Stimulated activated CD8-positive, alpha-beta memory T cell treated with anti-CD3 and anti-CD28 coated beads, Interleukin-7, amount 100 ng/mL, for 48 hours (primary cell): ENCODE data around the gene PTH1R.
A peak's percentile ranks its signal among the peaks of the same experiment; 100 is the strongest.
"Not testable (repeated sequence)": the region's sequence is repeated elsewhere in the genome, so short reads cannot be mapped to it uniquely, and the experiment has no call there.

Experiments used
- DNase-seq, 2 donors: peaks; one replicate each; pipeline ENCODE4 v3.0.0-alpha.2; 2020; ENCODE audit warnings: low read depth in 1 of 2; ENCODE audit errors: extremely low read depth in 1 of 2

The PTH1R gene

DNA sequence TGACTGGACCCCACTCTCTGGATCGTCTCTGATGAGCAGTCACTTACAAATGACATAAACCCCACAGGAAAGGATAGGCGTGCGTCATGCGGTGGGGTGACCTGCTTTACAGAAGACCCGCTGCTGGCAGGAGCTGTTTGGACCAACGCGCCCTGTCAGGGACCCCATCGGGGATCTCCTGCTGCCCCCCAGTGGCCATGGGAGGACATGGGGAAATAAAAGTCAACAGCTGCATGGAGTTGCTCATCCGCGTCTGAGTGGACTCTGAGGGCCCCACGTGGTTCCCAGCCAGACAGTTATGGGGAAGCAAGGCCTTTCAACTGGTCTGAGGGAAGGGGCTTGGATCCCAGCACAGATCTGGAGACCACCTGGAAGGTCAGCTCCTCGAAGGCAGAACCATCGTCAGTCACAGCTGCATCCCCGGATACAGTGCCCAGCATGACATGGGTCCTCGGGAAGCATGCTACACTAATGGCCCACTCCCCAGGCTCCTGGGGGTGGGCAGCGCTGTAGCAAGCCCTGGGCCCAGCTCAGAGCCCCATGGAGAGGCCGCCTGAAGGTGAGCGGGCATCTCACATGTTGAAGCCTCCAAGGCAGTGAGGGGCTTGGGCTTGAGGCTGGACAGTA, 32.1 kb downstream of the PTH1R start:
- DNase-seq: peak; percentile 64 to 77

DNA sequence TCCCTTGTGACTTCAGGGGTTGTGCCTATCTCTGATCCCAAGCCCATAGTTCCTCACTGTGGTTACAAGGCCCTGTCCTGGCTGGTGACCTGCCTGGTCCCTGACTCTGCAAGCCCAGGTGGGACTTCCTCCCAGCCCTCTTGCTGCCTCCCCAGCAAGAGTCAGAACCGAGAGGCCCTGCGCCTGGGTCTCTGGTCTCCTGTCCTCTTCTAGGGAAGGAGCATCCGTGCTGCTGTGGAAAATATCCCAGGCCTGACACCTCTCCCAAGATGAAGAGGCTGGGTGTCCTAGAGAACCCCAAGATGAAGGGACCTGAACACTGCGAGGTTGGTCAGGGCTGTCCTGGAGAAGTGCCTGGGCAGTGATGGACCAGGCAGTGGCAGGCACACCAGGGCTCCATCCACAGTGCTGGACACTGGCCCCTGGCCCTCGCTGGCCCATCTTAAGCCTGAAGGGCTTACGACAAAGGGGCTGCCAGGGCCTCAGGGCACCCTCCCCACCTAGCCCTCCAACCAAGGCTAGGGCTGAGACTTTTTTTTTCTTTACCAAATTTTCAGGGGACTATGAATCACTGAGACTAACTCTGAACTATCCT, 32.7 kb downstream of the PTH1R start:
- no peak for DNase-seq

DNA sequence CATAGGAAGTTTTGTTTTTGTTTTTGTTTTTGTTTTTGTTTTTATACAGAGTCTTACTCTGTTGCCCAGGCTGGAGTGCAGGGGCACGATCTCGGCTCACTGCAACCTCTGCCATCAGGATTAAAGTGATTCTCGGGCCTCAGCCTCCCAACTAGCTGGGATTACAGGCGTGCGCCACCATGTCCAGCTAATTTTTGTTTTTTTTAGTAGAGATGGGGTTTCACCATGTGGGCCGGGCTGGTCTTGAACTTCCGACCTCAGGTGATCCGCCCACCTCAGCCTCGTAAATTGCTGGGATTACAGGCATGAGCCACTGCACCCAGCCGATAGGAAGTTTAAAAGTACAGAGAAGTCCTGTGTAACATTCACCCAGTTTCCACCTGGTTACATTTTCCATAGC, 33.4 kb downstream of the PTH1R start:
- DNase-seq: not testable (repeated sequence)

DNA sequence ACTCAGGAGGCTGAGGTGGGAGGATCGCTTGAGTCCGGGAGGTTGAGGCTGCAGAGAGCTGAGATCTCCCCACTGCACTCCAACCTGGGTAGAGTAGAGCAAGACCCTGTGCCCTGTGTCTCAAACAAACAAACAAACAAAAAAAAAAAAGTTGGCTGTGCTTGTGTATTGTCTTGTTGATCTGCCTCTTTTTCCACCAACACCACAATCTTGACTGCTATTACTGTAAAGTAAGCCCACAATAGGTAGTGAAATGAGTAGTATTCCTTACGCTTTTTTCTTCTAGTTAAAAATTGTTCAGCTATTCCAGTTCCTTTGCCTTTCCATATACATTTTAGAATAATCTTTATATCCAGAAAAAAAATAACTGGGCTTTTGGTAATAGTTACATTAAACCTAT, 35.5 kb downstream of the PTH1R start:
- no peak for DNase-seq

DNA sequence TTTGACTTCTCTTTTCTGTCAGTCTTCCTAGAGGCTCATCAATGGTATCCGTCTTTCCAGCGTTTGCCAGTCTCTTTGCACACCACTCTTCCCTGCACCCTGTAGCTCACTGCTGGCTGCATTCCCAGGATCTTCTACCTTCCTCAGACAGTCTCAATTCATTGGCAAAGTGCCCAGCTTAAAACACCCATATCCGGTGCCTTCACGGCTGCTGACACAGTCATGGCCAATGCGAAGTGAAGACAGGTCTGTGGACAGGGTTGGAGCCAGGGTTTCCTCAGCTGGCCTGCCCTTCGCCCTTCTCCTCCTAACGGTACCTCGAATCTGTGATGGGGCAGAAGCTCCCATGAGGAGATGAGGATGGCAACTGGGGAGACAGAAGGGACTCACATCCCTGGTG, 36.1 kb downstream of the PTH1R start:
- no peak for DNase-seq

DNA sequence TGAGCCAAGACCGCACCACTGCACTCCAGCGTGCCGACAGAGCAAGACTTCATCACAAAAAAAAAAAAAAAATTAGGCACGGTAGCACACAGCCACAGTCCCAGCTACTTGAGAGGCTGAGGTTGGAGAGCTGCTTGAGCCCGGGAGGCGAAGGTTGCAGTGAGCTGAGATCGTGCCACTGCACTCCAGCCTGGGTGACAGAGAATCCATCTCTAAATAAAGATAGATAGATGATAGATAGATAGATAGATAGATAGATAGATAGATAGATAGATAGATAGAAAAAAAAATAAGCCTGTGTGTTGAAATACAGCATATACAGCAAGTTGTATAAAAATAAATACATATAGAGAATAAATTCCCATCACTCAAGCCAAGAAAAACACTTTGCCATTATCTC, 37.3 kb downstream of the PTH1R start:
- no peak for DNase-seq

DNA sequence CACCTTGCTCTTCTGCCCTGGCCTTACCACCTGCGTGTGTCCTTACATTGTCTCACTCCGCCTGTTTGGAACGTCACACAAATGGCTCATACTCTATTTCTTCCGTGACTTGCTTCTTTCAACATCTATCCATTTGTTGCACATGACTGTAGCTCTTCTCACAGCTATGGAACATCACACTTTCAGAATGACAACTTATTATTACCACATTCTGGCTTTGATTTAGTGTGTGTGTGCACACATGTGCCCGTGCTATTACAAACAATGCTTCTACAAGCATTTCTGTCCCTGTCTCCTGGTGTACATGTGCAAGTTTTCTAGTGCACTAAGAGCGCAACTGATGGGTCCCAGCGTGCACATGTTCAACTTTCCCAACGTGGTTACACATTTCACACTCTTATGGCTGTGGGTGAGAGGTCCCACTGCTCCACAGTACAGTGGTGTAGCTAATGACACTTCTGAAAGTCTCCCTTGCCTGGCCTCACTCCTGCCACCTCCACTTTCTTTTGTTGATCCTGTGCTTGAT, 37.8 kb downstream of the PTH1R start:
- DNase-seq: no peak

DNA sequence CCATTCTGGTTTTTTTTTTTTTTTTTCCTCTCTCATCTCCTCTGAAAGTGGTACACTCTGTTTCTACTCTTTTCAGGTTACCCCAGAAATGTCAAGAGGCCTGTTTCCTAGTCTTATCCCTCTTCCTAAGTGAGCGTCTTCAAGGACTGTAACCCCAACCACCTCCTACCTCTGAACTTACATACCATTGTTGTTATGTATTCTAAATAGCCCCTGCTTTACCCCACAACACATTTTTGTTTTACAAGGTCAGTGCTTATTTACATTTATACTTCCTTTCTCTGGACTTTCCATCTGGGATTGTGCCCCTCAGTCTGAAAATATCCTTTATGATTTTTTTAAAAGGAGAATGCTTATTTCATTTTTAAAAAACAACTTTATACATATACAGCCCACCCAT, 38.8 kb downstream of the PTH1R start:
- DNase-seq: no peak

DNA sequence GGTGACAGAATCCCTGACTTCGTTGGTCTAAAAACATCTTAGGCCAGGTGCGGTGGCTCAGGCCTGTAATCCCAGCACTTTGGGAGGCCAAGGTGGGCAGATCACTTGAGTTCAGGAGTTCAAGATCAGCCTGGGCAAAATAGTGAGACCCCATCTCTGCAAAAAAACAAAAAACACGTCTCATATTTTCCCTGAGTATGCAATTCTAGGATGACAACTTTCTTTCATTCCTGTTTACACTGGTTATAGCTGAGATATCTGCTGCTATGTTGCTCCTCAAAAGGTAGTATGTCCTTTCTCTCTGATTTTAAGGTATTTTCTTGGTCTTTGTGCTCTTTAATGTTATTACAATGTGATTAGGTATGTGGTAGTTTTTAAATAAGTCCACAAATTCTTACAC, 39.3 kb downstream of the PTH1R start:
- no peak for DNase-seq

DNA sequence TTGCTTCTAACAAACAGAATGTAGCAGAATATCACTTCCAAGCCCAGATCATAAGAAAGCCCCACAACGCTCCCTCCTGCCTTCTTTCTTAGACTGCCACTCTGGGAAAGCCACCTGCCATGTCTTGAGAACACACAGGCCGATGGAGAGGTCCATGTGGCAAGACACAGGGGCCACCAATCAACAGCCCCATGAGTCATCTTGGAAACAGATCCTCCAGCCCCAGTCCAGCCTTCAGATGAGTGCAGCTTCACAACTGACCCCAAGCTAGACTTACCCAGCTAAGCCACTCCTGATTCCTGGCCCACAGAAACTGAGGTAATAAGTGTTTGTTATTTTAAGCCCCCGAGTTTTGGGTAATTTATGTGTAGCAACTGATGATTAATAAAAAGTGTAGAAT, 39.7 kb downstream of the PTH1R start:
- no peak for DNase-seq

DNA sequence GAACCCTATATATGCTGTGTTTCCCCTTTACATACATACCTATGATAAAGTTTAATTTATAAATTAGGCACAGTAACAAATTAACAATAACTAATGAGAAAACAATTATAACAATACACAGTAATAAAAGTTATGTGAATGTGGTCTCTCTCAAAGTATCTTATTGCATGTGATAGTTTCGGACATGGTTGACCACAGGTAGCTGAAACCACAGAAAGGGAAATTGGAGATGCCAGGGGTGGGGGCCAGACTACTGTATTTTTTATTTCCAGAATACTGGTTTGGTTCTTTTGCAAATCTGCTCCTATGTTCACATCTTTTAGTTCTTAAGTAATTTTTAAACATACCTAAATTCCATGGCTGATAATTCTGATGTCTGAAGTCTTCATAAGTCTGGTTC, 40.7 kb downstream of the PTH1R start:
- no peak for DNase-seq

DNA sequence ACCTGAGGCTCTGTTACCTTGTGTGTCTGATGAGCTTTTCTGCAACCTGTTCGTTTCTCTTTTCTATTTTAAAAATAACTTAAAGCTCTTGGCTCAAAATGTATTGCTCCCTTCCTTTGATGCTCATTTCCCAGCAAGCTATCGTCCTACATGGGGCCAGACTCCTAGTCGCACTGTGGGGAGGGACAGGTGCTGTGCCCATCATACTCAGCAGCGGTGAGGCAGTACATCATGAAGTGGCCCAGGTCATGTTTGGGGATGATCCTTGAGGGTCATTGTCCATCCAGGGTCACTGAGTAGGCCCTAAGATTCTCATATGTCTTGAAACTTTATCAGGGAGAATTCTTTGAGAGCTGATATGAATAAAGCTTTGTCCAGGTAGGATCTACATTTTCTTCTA, 41.1 kb downstream of the PTH1R start:
- DNase-seq: no peak

DNA sequence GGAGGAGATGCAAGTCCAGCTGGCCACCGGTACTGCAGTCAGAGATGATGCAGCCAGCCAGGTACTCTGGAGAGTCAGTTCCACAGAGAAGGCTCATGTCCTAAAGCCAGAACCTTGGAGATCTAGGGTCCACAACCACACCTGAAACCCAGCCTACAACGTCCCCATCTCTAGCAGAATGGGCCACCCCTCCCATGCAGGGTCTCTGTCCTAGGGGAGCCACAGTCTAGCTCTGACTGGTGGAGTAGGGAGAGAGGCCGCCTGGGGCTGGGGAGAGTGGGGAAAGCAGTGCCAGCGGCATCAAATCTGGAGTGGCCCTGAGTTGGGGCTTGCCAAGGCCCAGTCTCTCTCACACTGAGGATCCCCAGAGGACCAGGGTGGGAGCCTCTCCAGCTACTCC, 43.5 kb downstream of the PTH1R start:
- DNase-seq: no peak

DNA sequence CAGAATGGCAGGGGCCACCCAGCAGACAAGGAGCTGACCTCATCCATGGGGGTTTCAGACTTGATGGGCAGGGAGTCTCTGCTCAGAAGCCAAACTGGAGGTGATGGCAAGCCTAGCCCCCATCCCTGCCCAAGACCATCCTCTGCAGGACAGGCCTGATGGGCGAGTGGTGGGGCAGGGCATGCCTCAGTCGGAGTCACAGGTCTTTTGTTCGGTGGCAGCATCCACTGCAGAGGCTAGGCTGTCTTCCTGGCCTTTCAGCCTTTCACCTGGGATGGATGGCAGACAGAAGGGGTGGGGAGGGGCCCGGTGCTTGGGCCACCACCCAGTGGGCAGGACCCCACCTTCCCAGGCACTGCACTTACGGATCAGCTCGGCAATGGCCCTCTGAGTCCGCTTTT, 44.4 kb downstream of the PTH1R start:
- DNase-seq: no peak

DNA sequence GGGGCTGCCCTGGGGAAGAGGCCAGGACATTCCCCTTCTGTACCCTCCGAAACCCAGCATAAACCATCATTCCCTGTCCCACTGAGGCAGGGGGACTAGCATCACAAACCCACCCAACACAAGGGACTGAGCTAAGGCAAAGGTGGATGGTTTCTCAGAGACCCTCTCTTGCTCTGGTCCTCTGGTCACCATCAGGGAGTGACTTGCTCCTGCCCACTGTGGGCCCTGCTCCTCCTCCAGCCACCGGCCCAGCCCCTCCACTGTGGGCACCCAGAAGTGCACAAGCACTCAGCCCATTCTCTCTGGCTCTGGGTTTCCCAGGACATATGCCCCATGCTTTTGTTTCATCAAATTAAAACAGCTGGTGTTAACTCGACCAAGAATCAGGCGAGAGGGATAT, 44.9 kb downstream of the PTH1R start:
- DNase-seq: no peak

DNA sequence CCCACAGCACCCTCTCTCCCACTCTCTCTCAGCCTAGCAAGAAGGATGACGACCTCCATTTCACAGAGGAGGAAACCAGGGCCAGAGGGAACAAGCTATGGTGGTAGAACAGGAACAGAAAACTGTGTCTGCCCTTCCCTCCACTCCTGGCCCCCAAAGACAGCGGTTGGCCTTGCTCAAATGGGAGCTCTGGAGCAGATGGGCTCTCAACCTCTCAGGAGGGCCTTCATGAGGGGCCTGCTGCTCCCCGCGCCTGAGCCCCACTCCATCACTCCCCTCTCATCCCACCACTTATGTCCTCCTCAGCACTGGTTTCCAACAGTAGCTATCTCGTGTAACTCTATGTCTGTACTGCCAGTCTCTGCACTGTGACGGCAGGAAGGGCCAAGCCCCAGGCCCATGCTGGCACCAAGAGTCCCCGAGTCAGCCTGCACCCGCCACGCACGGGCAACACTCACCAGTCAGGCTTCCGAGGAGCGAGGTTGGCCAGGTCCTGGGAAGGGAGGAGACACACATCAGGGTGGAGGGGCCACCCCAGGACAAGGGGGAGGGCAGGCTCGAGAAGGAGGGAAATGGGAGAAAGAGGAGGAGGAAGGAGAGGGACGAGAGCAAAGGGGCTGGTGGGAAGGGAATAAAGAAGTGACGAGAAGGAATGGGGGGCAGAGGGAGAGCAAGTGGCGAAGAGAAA, 45.5 kb downstream of the PTH1R start:
- DNase-seq: no peak

DNA sequence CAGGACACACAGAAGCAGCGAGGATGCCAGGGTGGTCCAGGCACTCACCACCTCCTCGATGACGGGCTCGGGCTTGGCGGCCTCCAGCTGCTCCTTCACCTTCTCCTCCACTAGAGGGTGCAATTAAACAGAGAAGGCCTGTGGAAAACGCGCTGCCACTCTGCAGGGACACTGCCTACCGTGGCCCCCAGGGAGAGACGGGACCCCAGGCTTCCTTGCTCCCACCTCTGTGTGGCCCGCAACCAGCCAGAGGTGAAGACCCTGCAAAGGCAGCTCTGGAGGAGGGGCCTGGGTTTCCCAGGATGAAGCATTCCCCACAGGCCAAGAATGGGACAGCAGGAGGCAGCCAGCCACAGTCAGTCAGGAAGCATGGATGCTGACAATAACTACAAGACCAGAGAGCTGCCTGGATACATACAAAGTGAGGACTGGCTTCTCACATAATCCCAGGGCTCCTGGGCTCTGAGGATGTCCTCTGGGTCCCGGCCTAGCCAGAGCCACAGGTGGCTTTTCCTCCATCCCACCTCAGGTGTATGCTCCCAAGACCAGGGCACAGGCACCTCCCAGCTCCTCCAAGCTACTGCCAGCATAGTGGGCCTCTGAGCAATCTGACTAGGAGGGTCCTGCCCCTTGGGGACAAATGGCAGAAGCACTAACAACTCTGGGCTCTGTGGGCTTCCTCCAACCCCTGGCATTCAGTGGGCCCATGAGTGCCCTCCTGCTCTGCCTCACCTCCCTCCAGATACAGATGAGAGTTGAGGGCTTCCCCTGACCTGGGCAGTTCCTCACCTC, 46.2 kb downstream of the PTH1R start:
- DNase-seq: no peak

DNA sequence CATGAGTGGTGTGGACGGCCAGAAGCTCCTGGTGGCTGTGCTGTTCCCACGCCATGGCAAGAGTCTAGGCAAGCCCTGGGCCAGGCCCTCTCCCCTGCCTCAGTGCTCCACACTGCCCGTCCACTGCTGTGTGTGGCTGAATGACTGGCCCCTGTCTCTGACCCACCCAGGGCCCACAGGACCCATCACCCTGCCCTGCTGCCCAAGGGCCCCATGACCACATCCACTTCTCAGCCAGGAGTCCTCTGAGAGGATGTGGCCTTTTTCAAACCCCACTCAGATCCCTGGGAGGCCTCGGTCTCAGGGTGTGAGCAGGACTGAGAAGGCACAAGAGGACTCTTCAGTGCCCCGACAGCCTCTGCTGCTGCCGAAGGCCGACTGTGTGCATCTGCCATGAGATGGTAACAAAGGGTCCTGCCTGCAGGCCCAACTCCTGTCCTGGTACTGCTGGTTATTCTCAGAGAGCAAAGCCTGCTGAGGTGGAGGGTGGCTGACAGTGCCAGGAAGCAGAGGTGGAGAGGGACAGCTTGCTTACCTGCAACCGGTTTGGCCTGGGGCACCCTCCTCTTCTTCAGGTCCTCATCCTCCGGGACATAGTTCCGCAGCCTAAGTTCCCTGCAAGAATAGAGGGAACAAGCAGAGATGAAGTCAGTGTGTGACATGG, 47.5 kb downstream of the PTH1R start:
- DNase-seq: no peak

DNA sequence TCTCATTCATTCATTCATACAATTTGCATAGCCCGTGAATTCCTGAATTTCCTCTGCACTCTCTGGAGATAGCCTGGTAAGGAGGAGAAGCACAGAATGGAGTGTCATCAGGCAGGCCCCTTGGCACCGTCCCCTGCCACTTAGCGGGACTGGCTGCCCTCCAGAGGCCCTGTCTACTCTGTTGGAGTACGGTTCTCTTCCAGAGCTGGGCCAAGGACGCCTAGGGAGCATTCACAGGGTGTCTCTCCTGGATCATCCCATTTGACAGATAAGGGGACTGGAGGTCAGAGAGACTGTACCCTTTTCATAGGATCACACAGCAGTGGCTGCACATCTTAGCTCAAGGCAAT, 48.0 kb downstream of the PTH1R start:
- no peak for DNase-seq

DNA sequence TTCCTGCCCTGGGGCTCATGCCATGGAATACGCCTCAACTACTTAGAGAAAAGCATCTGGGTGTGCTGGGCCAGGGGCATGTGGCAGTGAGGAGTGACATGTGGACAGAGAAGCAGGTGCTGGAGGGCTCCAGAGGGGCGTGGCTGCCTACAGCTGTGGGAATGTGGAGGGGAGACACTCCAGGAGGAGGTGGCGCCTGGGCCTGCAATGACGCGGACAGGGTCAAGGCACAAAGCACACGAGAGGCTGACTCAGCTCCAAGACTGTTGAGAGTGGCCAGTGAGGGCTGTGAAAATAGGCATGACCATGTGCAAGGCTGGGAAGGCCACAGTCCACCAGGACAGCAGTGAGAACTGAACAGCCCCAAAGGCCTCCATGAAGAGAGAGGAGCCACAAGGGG, 48.5 kb downstream of the PTH1R start:
- no peak for DNase-seq

DNA sequence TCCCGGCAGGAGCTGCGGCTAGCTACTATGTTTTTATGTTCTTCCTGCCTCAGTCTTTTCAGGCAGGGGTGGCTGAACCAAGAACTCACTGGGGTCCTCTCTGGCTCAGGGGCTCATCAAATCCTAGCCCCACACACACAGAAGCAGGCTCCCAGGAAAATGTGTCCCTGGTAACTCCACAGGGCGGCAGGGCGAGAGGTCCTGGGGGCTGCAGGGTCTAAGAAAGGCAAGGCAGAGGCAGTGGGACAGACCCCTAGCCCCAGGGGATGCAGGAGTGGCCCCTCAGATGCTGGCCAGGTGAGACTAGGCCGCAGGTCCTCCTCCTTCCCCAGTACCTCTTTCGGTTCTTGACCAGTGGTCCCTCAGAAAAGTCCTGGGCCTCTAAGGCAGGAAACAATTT, 48.9 kb downstream of the PTH1R start:
- no peak for DNase-seq
